ENCODE measurements around the gene PLA2G2D. TPM values are rescaled to one million over a fixed set of nuclear protein-coding genes. Genes with fewer than 3 reads are reported as not detected.
"Not testable (repeated sequence)": the region's sequence is repeated elsewhere in the genome, so short reads cannot be mapped to it uniquely, and the experiment has no call there.

Gene PLA2G2D
- total RNA-seq, 1 donor = under 0.01 TPM

DNA sequence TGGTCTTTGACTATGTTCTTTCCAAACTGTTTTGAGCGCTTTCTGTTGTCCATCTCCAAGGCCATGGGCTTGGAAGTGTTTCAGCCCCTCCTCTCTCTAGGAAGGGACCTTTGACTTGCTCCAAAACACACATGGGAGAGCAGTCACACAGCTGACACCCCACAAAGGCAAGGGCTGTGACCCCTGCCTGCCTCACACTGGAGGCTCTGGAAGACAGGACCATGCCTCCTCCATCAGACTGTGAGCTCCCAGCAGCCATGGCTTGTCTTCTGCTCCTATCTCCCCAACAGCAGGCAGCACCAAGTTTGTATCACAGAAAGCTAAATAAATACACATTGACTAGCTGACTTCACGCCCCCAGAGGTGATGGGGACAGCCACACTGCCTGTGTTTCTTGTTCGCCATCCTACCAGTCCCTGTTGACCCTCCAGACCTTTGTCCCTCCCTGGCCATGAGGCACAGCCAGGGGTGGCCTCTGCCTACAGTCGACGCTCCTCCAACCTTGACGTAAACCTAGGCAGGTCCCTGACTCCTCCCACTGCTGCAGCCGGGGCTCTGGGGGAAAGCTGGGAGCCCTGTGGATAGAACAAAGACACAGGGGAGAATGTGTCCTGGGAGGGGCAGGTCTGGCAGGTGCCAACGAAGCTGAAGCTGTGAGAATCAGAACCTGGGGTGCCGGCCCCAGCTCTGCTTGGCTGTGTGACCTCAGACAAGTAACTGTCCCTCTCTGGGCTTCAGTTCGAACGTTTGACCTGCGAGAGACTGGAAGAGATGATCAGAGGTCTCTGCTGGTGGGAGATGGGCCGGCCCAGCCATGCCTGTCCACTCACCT is 24.6 kb upstream of the PLA2G2D start:
- no peak for DNase-seq (ENCODE audit: low read depth in 2 of 3, low spot score in 2 of 3)

GRCh38 chr1:20143318-20143717 is 24.0 kb upstream of the PLA2G2D start:
- DNase-seq (ENCODE audit: low read depth in 2 of 3, low spot score in 2 of 3) = no peak

GRCh38 chr1:20142001-20142710 is 22.8 kb upstream of the PLA2G2D start:
- DNase-seq (ENCODE audit: low read depth in 2 of 3, low spot score in 2 of 3) = no peak

GRCh38 chr1:20141466-20141865 is 22.1 kb upstream of the PLA2G2D start:
- DNase-seq (ENCODE audit: low read depth in 2 of 3, low spot score in 2 of 3) = no peak

- DNase-seq (ENCODE audit: low read depth in 2 of 3, low spot score in 2 of 3) = no peak
Measured at GRCh38 chr1:20141001-20141400, 21.7 kb upstream of the PLA2G2D start.

DNA sequence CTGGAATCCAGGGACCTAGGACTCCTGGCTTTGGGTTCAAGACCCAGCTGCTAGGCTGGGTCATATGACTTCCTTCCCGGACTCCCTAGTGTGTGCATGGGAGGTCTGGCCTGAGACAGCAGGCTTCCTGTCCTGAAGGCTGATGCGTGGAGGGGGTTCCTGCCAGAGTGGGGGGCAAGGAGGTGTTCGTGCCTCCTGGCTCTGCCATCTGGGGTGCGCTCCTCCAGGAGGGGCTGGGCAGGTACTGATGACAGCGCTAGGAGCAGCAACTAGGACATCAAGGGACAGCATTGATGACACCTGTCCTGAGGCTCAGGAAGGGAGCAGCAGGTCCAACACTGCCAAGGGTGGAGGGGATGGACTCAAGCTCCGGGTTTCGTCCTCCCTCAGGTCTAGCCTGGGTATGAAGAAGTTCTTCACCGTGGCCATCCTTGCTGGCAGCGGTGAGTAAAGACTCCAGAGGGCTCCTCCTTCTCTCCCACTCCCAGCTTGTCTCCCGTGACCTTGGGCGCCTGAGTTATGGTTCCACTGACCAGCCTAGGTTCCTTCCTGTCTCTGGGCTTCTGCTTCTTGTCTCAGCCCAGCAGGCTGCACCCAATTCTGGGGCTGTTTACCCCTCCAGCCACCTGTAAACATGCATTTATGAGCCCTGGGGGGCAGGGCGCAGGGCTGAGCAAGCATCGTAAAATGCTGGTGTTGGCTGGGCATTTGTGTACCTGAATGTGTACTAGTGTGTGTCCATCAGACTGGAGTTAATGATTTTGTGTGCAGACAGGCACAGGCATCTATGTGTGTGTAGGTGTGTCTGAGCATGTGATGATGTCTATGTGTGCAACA is 20.7 kb upstream of the PLA2G2D start:
- no peak for DNase-seq (ENCODE audit: low read depth in 2 of 3, low spot score in 2 of 3)

DNA sequence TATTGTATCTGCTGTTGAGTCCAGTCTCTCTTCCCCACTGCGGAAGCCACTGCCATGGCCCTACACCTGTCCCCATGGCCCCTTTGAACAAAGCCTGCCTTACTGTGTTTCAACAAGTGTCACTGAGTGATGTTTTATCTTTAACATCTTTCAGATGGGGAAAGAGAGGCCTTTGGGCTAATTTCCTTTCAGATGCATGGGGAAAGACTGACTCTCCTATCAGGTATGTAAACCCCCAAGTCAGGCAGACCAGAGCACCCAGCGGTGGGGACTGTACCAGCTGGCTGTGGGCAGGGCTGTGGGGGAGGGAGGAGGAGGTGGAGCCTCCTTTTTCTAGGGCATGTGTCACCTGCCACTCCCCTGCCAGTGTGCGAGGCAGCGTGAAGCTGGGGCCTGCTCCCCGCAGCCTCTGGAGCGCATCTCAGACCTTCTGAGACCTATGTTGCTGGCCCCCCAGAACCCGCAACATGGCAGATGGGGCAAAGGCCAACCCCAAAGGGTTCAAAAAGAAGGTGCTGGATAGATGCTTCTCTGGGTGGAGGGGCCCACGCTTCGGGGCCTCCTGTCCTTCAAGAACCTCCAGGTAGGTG is 19.7 kb upstream of the PLA2G2D start, which contains the start of gene PLA2G2F:
Gene PLA2G2F, plus strand, starts transcription at position 363 of the 590 bp plus-strand sequence. Its CDS starts 105 bp downstream, at position 468.
- no peak for DNase-seq (ENCODE audit: low read depth in 2 of 3, low spot score in 2 of 3)

GRCh38 chr1:20138346-20138745 is 19.0 kb upstream of the PLA2G2D start:
- no peak for DNase-seq (ENCODE audit: low read depth in 2 of 3, low spot score in 2 of 3)

- DNase-seq (ENCODE audit: low read depth in 2 of 3, low spot score in 2 of 3) = no peak
Measured at GRCh38 chr1:20137604-20138003, 18.3 kb upstream of the PLA2G2D start.

DNA sequence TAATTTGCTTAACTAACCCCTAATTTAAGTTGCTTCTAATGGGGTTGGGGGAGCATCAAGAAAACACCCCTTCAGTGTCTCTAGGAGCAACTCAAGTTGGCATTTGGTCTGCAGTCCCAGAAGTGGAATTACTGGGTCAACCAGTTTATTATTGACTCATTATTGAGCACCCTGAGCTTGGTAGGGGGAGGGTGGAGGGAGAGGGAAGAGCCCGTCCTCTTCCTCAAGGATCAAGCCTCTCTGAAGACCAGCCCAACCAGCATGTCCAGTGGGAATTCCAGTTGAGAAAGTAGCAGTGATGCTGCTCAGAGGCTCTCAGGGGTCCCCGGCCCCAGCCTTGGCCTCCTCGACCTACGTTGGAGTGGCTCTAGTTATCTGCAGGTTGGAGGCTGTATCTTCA is 17.7 kb upstream of the PLA2G2D start:
- no peak for DNase-seq (ENCODE audit: low read depth in 2 of 3, low spot score in 2 of 3)

DNA sequence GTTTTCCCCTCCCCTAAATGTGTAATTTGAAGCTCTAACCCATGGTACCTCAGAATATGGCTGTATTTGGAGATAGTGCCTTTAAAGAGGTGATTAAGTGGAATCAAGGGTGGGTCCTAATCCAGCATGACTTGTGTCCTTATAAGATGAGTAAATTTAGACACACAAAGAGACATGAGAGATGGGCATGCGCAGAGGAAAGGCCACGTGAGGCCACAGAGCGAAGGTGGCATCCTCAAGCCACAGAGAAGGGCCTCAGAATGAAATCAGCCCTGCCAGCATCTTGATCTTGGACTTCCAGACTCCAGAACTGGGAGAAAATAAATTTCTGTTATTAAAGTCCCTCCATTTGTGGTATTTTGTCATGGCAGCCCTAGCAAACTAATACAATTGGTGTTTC is 16.9 kb upstream of the PLA2G2D start:
- DNase-seq (ENCODE audit: low read depth in 2 of 3, low spot score in 2 of 3) = no peak

GRCh38 chr1:20134995-20135394 is 15.7 kb upstream of the PLA2G2D start:
- DNase-seq (ENCODE audit: low read depth in 2 of 3, low spot score in 2 of 3) = no peak

GRCh38 chr1:20130518-20130917 is 11.2 kb upstream of the PLA2G2D start:
- DNase-seq (ENCODE audit: low read depth in 2 of 3, low spot score in 2 of 3) = not testable (repeated sequence)

- no peak for DNase-seq (ENCODE audit: low read depth in 2 of 3, low spot score in 2 of 3)
Measured at GRCh38 chr1:20126806-20127440, 7.6 kb upstream of the PLA2G2D start.

DNA sequence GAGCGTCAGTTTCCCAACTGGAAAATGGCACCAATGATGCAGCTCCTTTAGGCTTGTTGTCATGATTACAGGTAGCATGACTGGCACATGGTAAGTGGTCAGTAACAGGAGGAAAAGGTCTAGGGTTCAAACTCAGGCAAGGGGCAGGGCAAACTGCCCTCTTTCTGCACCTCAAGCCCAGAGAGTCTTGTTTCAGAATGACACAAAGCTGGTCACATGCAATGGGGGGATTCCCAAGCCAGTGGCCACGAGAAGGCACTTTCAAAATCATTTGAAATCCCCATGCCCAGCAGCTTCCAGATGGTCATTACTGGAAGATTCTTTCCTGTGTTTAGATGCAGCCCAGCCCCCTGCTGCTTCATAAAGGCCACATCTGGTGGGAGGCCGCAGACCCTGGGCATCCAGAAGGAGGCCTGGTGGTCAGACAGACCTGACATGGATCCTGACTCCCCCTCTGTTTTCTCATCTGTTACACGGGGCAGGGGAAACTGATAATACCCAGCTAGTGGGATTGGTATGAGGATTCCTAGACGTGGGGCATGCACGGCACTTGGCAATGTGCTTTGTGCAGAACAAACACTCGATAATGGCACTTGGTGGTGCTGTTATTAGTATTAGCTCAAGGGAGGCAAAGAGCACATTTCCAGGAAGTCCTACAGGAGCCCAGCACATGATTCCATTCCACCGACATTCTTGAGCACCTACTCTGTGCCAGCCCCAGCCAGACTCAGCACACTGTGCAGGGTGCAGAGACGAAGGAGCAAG is 6.9 kb upstream of the PLA2G2D start:
- DNase-seq (ENCODE audit: low read depth in 2 of 3, low spot score in 2 of 3) = no peak

- no peak for DNase-seq (ENCODE audit: low read depth in 2 of 3, low spot score in 2 of 3)
Measured at GRCh38 chr1:20125100-20125499, 5.8 kb upstream of the PLA2G2D start.

- DNase-seq (ENCODE audit: low read depth in 2 of 3, low spot score in 2 of 3) = no peak
Measured at GRCh38 chr1:20124456-20125057, 5.2 kb upstream of the PLA2G2D start.

DNA sequence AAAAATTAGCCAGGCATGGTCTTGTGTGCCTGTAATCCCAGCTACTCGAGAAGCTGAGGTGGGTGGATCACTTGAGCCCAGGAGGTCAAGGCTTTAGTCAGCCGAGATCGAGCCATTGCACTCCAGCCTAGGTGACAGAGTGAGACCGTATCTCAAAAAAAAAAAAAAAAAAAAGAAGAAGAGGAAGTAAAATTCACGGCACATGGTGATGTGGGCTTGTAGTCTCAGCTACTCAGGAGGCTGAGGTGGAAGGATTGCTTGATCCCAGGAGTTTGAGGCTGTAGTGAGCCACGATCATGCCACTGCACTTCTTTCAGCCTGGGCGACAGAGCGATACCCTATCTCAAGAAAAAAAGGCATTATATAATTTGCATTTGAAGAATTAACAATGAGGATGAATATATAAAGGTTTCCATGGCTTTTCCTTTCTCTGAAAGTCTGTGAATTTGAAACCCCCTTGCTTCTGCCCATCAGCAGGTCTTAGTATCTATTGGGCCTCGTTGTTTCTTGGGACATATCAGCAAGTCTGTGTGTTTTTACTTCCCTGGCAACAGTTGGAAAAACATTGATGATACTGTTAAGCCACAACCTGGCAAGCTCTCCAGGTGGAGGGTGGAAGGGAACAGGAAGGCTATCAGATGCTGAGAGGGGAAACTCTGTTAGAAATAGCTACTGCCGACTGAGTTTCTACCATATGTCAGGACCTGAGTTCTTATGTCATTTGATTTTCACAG is 4.6 kb upstream of the PLA2G2D start:
- peak in 1 of 3 donors; percentile 34 for DNase-seq (ENCODE audit: low read depth in 2 of 3, low spot score in 2 of 3)
